GM19468 (cell line): ENCODE measurements around the gene TSPAN11.

Source experiments
- ATAC-seq: cut with Tn5 transposase; IDR thresholded peaks from one replicate; pipeline ENCODE4 v1.9.1; 2021; ENCODE audit warnings: mild to moderate bottlenecking, moderate library complexity, moderate number of reproducible peaks; ENCODE audit not compliant: unreplicated experiment; ENCODE audit errors: extremely low read depth

Gene TSPAN11

DNA sequence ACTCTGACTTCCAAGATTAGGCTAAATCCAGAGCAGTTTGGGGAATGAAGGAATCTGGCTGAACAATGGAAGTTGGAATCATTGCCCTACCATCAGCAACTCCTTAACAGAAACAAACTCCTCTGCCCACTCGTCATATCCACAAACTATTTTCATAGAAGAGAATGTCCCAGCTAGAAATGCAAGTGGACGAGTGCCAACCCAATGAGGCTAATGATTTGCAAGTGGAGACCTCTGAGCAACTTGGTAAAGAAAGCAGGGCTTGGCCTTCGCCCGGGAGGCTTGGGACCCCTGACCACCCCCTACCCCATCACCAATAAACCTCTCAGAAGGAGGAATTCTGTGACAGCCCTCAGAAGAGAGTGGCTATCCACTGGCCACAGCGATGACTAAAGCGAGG is 107.1 kb downstream of the TSPAN11 start:
- no peak for ATAC-seq

GRCh38 chr12:31034372-31034771 is 107.8 kb downstream of the TSPAN11 start:
- no peak for ATAC-seq

GRCh38 chr12:31035226-31035625 is 108.7 kb downstream of the TSPAN11 start:
- no peak for ATAC-seq

GRCh38 chr12:31035967-31036665 is 109.6 kb downstream of the TSPAN11 start:
- ATAC-seq = no peak

GRCh38 chr12:31037028-31037427 is 110.5 kb downstream of the TSPAN11 start:
- no peak for ATAC-seq

DNA sequence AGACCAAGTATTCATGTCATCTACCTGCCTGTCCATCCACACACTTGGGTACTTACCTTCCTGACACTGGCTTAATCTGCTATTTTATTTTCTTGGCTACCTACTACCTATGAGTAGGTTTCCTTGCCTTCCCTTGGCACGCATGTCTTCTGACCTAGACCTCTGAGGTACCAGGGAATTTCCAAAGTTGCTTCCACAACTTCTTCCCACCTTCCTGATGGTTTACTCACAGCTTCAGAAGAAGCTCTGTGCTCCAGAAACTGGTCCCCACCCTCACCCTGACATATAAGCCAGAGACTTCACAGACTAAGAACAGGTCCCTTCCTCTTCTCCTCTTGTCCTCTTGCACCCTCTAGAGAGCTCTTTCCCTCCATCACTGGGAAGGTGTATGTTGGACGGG is 111.4 kb downstream of the TSPAN11 start:
- no peak for ATAC-seq

DNA sequence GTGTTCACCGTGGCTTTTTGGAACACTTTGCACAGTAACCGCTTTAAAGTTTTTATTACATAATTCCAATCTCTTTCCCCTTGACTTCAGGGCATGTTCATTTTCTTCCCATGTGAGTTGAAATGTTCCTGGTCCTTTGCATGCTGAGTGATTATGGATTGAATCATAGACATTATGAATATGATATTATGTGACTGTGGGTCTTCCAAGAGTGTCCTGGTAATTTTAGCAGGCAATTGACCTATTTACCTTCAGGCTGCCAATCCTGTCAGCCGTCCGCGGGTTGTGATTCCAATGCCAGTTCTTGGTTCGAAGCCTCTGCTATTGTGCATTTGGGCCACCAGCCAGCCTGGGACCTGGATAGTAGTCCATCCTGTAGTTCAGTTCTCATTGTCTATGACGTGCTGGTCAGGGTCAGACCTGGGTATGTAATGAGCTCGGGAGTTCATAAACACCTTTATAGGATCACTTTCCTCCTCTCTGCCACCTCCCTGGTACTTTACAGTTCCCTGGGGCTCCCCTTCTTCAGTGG is 114.6 kb downstream of the TSPAN11 start:
- ATAC-seq = no peak
